HEK293 (cell line): ENCODE measurements around the gene TRIM40.

Experiments used
- EGR2 ChIP-seq: fragments of 450-650 bp; formaldehyde crosslinking; IDR thresholded peaks from 2 replicates; pipeline ENCODE4 v1.5.1; 2016; ENCODE audit warnings: low read depth, missing biosample characterization, missing genetic modification characterization
- GLIS2 ChIP-seq: fragments of 450-650 bp; formaldehyde crosslinking; IDR thresholded peaks from 2 replicates; pipeline ENCODE4 v1.5.1; 2016; ENCODE audit warnings: missing biosample characterization, missing genetic modification characterization
- SP2 ChIP-seq: fragments of 450-650 bp; formaldehyde crosslinking; IDR thresholded peaks from 2 replicates; pipeline ENCODE4 v1.5.1; 2016; ENCODE audit warnings: missing biosample characterization, missing genetic modification characterization
- SP7 ChIP-seq: fragments of 450-650 bp; formaldehyde crosslinking; IDR thresholded peaks from 2 replicates; pipeline ENCODE4 v1.5.1; 2016; ENCODE audit warnings: missing biosample characterization, missing genetic modification characterization
- WT1 ChIP-seq: fragments of 450-650 bp; formaldehyde crosslinking; IDR thresholded peaks from 2 replicates; pipeline ENCODE4 v1.5.1; 2016; ENCODE audit warnings: missing biosample characterization, missing genetic modification characterization
- YY2 ChIP-seq: fragments of 450-650 bp; formaldehyde crosslinking; IDR thresholded peaks from 2 replicates; pipeline ENCODE4 v1.5.1; 2016; ENCODE audit warnings: missing biosample characterization, missing genetic modification characterization
- ZBTB17 ChIP-seq: fragments of 450-650 bp; formaldehyde crosslinking; IDR thresholded peaks from 2 replicates; pipeline ENCODE4 v1.5.1; 2016; ENCODE audit warnings: missing biosample characterization, missing genetic modification characterization
- ZBTB48 ChIP-seq: fragments of 450-650 bp; formaldehyde crosslinking; IDR thresholded peaks from 2 replicates; pipeline ENCODE4 v1.5.1; 2016; ENCODE audit warnings: missing biosample characterization, missing genetic modification characterization
- ZFP37 ChIP-seq: fragments of 450-650 bp; formaldehyde crosslinking; IDR thresholded peaks from 2 replicates; pipeline ENCODE4 v1.5.1; 2016; ENCODE audit warnings: missing biosample characterization, missing genetic modification characterization
- ZIC2 ChIP-seq: fragments of 450-650 bp; formaldehyde crosslinking; IDR thresholded peaks from 2 replicates; pipeline ENCODE4 v1.5.1; 2016; ENCODE audit warnings: missing biosample characterization, missing genetic modification characterization
- ZNF19 ChIP-seq: fragments of 450-650 bp; formaldehyde crosslinking; IDR thresholded peaks from 2 replicates; pipeline ENCODE4; 2016; ENCODE audit warnings: missing biosample characterization, missing genetic modification characterization, low read depth
- ZNF2 ChIP-seq: fragments of 450-650 bp; formaldehyde crosslinking; IDR thresholded peaks from 2 replicates; pipeline ENCODE4 v1.5.1; 2016; ENCODE audit warnings: missing biosample characterization, missing genetic modification characterization
- ZNF302 ChIP-seq: fragments of 450-650 bp; formaldehyde crosslinking; IDR thresholded peaks from 2 replicates; pipeline ENCODE4 v1.5.1; 2016; ENCODE audit warnings: missing biosample characterization, missing genetic modification characterization, low read depth
- ZNF366 ChIP-seq: fragments of 450-650 bp; formaldehyde crosslinking; conservative IDR thresholded peaks from 2 replicates; pipeline ENCODE4 v1.5.1; 2016; ENCODE audit warnings: missing biosample characterization, missing genetic modification characterization
- ZNF416 ChIP-seq: fragments of 450-650 bp; formaldehyde crosslinking; IDR thresholded peaks from 2 replicates; pipeline ENCODE4 v1.5.1; 2016; ENCODE audit warnings: missing biosample characterization, missing genetic modification characterization
- ZNF518A ChIP-seq: fragments of 450-650 bp; formaldehyde crosslinking; conservative IDR thresholded peaks from 2 replicates; pipeline ENCODE4 v1.5.1; 2016; ENCODE audit warnings: low read depth, missing biosample characterization, missing genetic modification characterization
- ZNF548 ChIP-seq: fragments of 450-650 bp; formaldehyde crosslinking; IDR thresholded peaks from 2 replicates; pipeline ENCODE4 v1.5.1; 2016; ENCODE audit warnings: missing biosample characterization, missing genetic modification characterization
- ZNF560 ChIP-seq: fragments of 450-650 bp; formaldehyde crosslinking; IDR thresholded peaks from 2 replicates; pipeline ENCODE4 v1.5.1; 2017; ENCODE audit warnings: missing biosample characterization, missing genetic modification characterization, borderline replicate concordance
- ZNF580 ChIP-seq: fragments of 450-650 bp; formaldehyde crosslinking; IDR thresholded peaks from 2 replicates; pipeline ENCODE4 v1.5.1; 2016; ENCODE audit warnings: missing biosample characterization, missing genetic modification characterization
- ZNF654 ChIP-seq: fragments of 450-650 bp; formaldehyde crosslinking; IDR thresholded peaks from 2 replicates; pipeline ENCODE4 v1.5.1; 2016; ENCODE audit warnings: low read depth, missing biosample characterization, missing genetic modification characterization
- ZNF660 ChIP-seq: fragments of 450-650 bp; IDR thresholded peaks from 2 replicates; pipeline ENCODE4 v1.5.1; 2018; ENCODE audit warnings: missing biosample characterization, mild to moderate bottlenecking, missing genetic modification characterization
- ZNF707 ChIP-seq: fragments of 450-650 bp; formaldehyde crosslinking; IDR thresholded peaks from 2 replicates; pipeline ENCODE4 v1.5.1; 2016; ENCODE audit warnings: missing biosample characterization, missing genetic modification characterization
- ZNF843 ChIP-seq: fragments of 450-650 bp; formaldehyde crosslinking; IDR thresholded peaks from 2 replicates; pipeline ENCODE4 v1.5.1; 2016; ENCODE audit warnings: missing biosample characterization, missing genetic modification characterization
- ZSCAN30 ChIP-seq: fragments of 450-650 bp; IDR thresholded peaks from 2 replicates; pipeline ENCODE4 v1.5.1; 2018; ENCODE audit warnings: missing biosample characterization, mild to moderate bottlenecking, missing genetic modification characterization, moderate library complexity
- ZXDB ChIP-seq: fragments of 450-650 bp; formaldehyde crosslinking; IDR thresholded peaks from 2 replicates; pipeline ENCODE4 v1.5.1; 2016; ENCODE audit warnings: missing biosample characterization, missing genetic modification characterization
- TF ChIP-seq, protein P1 (sequence below): fragments of 450-650 bp; formaldehyde crosslinking; IDR thresholded peaks from 2 replicates; pipeline ENCODE4 v1.5.1; 2017; ENCODE audit warnings: missing biosample characterization, missing genetic modification characterization
- TF ChIP-seq, protein P2 (sequence below): fragments of 450-650 bp; formaldehyde crosslinking; IDR thresholded peaks from 2 replicates; pipeline ENCODE4 v1.5.1; 2017; ENCODE audit warnings: missing biosample characterization, missing genetic modification characterization
- TF ChIP-seq, protein P3 (sequence below): fragments of 450-650 bp; formaldehyde crosslinking; IDR thresholded peaks from 2 replicates; pipeline ENCODE4 v1.5.1; 2016; ENCODE audit warnings: missing biosample characterization, missing genetic modification characterization

TRIM40 gene

DNA sequence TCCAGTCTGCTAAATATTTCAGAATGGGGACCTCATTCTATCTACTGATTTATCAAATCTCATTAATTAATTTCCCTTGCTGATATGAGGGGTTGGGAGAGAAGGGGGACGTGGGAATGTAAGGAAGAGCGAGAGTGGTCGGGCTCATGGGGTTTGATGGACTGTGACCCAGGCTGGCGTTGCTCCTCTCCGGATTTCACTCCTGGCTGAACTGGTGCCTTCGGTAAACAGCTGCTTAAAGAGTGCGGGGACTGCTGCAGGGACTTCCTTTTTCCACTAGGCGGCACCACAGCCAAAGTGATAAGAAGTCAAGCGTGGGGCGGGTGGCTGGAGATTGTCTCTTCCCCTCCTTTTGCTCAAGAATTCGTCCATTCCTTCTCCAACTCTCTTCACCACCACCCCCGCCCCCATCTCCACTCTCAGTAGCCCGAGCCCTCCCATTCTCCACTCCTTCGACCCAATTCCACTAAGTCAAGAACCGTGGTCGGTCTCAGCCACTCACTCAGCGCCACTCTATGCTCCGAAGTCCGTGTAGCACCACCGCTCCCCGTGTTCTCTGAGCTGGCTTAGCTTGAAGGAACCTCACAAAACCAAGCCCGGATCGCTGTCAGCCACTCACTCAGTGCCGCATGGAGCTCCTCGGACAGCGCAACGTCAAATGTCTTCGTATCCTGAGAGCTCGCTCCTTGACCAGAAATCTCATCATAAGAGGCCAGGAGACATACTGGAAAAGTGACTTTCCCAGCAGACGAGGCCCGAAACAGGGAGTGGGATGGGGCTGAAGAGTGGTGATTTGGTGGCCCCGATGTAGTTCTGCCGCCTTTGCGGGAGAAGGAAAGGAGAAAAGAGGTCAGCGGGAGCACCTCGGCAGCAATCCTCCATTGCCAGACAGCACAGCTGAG lies 32.7 kb upstream of the TRIM40 start (continued):
- TF ChIP-seq ZNF654 (tag by site-specific recombination) (peak; percentile 100), ZNF302 (tag by site-specific recombination) (no peak), EGR2 (tag by site-specific recombination) (peak; percentile 46), ZIC2 (tag by site-specific recombination) (no peak), GLIS2 (tag by site-specific recombination) (no peak), ZNF660 (tag by site-specific recombination) (peak; percentile 80), ZFP37 (tag by site-specific recombination) (peak; percentile 65; the same call in 1 of the 2 replicates), SP7 (tag by site-specific recombination) (peak; percentile 50; the same call in 1 of the 2 replicates), ZNF19 (no peak), ZNF843 (0 out of 2 replicates have a peak, but pooled peaks have one; percentile 18), ZNF416 (no peak), ZBTB17 (tag by site-specific recombination) (peak; percentile 56; the same call in 1 of the 2 replicates), ZSCAN30 (tag by site-specific recombination) (peak; percentile 58), ZXDB (tag by site-specific recombination) (peak; percentile 56), ZNF560 (tag by site-specific recombination) (no peak), ZNF707 (no peak), SP2 (0 out of 2 replicates have a peak, but pooled peaks have one; percentile 24), YY2 (tag by site-specific recombination) (0 out of 2 replicates have a peak, but pooled peaks have one; percentile 16), ZNF548 (tag by site-specific recombination) (no peak), ZNF366 (peak; percentile 79), ZNF580 (tag by site-specific recombination) (0 out of 2 replicates have a peak, but pooled peaks have one; percentile 37), WT1 (tag by site-specific recombination) (peak; percentile 18; the same call in 1 of the 2 replicates), ZNF2 (peak; percentile 27; the same call in 1 of the 2 replicates), ZNF518A (tag by site-specific recombination) (0 out of 2 replicates have a peak, but pooled peaks have one; percentile 15), ZBTB48 (peak; percentile 30; the same call in 1 of the 2 replicates)
- TF ChIP-seq, protein P1, sequence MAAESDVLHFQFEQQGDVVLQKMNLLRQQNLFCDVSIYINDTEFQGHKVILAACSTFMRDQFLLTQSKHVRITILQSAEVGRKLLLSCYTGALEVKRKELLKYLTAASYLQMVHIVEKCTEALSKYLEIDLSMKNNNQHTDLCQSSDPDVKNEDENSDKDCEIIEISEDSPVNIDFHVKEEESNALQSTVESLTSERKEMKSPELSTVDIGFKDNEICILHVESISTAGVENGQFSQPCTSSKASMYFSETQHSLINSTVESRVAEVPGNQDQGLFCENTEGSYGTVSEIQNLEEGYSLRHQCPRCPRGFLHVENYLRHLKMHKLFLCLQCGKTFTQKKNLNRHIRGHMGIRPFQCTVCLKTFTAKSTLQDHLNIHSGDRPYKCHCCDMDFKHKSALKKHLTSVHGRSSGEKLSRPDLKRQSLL (tag by site-specific recombination) = no peak
- TF ChIP-seq, protein P2, sequence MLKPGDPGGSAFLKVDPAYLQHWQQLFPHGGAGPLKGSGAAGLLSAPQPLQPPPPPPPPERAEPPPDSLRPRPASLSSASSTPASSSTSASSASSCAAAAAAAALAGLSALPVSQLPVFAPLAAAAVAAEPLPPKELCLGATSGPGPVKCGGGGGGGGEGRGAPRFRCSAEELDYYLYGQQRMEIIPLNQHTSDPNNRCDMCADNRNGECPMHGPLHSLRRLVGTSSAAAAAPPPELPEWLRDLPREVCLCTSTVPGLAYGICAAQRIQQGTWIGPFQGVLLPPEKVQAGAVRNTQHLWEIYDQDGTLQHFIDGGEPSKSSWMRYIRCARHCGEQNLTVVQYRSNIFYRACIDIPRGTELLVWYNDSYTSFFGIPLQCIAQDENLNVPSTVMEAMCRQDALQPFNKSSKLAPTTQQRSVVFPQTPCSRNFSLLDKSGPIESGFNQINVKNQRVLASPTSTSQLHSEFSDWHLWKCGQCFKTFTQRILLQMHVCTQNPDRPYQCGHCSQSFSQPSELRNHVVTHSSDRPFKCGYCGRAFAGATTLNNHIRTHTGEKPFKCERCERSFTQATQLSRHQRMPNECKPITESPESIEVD = no peak
- TF ChIP-seq, protein P3, sequence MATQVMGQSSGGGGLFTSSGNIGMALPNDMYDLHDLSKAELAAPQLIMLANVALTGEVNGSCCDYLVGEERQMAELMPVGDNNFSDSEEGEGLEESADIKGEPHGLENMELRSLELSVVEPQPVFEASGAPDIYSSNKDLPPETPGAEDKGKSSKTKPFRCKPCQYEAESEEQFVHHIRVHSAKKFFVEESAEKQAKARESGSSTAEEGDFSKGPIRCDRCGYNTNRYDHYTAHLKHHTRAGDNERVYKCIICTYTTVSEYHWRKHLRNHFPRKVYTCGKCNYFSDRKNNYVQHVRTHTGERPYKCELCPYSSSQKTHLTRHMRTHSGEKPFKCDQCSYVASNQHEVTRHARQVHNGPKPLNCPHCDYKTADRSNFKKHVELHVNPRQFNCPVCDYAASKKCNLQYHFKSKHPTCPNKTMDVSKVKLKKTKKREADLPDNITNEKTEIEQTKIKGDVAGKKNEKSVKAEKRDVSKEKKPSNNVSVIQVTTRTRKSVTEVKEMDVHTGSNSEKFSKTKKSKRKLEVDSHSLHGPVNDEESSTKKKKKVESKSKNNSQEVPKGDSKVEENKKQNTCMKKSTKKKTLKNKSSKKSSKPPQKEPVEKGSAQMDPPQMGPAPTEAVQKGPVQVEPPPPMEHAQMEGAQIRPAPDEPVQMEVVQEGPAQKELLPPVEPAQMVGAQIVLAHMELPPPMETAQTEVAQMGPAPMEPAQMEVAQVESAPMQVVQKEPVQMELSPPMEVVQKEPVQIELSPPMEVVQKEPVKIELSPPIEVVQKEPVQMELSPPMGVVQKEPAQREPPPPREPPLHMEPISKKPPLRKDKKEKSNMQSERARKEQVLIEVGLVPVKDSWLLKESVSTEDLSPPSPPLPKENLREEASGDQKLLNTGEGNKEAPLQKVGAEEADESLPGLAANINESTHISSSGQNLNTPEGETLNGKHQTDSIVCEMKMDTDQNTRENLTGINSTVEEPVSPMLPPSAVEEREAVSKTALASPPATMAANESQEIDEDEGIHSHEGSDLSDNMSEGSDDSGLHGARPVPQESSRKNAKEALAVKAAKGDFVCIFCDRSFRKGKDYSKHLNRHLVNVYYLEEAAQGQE (tag by site-specific recombination) = peak; percentile 37; the same call in 1 of the 2 replicates
